Suprapubic skin (tissue), 4 donors: Measurements from ENCODE around the gene YIPF3. TPM values are rescaled to one million over a fixed set of nuclear protein-coding genes. Genes with fewer than 3 reads are reported as not detected.
A peak's percentile ranks its signal among the peaks of the same experiment; 100 is the strongest.

Experiments used
- DNase-seq, 2 donors: peaks; one replicate each; pipeline ENCODE4 v3.0.0-alpha.2; 2019; ENCODE audit warnings: low spot score in 2 of 2
- H3K27ac ChIP-seq: fragments of 200-600 bp; sonication (generic); one replicate; pipeline ENCODE4 v1.5.1; 2019
- H3K27me3 ChIP-seq: fragments of 200-600 bp; sonication (generic); one replicate; pipeline ENCODE4 v1.5.1; 2019
- H3K36me3 ChIP-seq: fragments of 200-600 bp; sonication (generic); one replicate; pipeline ENCODE4 v1.5.1; 2019
- H3K4me1 ChIP-seq: fragments of 200-600 bp; sonication (generic); one replicate; pipeline ENCODE4 v1.5.1; 2019
- H3K4me3 ChIP-seq: fragments of 200-600 bp; sonication (generic); one replicate; pipeline ENCODE4 v1.5.1; 2019; ENCODE audit warnings: mild to moderate bottlenecking
- H3K9me3 ChIP-seq: fragments of 200-600 bp; sonication (generic); one replicate; pipeline ENCODE4 v1.5.1; 2019
- CTCF ChIP-seq, 2 donors: fragments of 200-600 bp in 1 of 2; fragments of 450-650 bp in 1 of 2; sonication (generic) in 1 of 2; IDR thresholded peaks; one replicate each; pipeline ENCODE4 v1.5.1; 2016 to 2019; ENCODE audit warnings: antibody characterized with exemption in 2 of 2, mild to moderate bottlenecking in 1 of 2, moderate library complexity in 1 of 2
- EP300 ChIP-seq: sonication (generic); formaldehyde crosslinking; IDR thresholded peaks from one replicate; pipeline ENCODE4 v1.6.1; 2017; ENCODE audit warnings: antibody characterized with exemption
- POLR2A ChIP-seq, 2 donors: fragments of 450-650 bp; IDR thresholded peaks; one replicate each; pipeline ENCODE4 v1.6.1; 2017; ENCODE audit warnings: antibody characterized with exemption in 2 of 2, mild to moderate bottlenecking in 2 of 2, moderate library complexity in 2 of 2
- POLR2AphosphoS5 ChIP-seq, 3 donors: sonication (generic); formaldehyde crosslinking; IDR thresholded peaks; one replicate each; pipeline ENCODE4 v1.6.1; 2017; ENCODE audit warnings: antibody characterized with exemption in 3 of 3
- WGBS: methylation state at CpG from one replicate; pipeline ENCODE4 v1.1.5; 2018; 5-methylcytosine and 5-hydroxymethylcytosine counted together
- total RNA-seq, 4 donors: library from RNA; depleted of rRNA; stranded (reverse); fragments of >200 nt; gene quantifications; one replicate each; pipeline ENCODE4 v1.1.0, GENCODE V29; 2016

The YIPF3 gene
- total RNA-seq, 4 donors from 2014 or later: 69.8 to 115 (median 84.6) TPM

- Histone ChIP-seq H3K9me3 (no peaks in the 10 kb centered on the region), H3K27ac (no peak overlapping the region), H3K36me3 (no peaks in the 10 kb centered on the region), H3K27me3 (no peaks in the 10 kb centered on the region), H3K4me3 (no peak overlapping the region), H3K4me1 (peaks cover 75% of the 10 kb centered on the region)
- DNase-seq: peak in 1 of 2 donors; percentile 88
- WGBS: 19% methylated on average over 8 of the region's 10 CpGs
- TF ChIP-seq POLR2A (IDR thresholded peaks at IDR 0.05): no peak
- no peak for TF ChIP-seq CTCF (IDR thresholded peaks at IDR 0.05)
- TF ChIP-seq EP300: no peak
- TF ChIP-seq POLR2AphosphoS5 (IDR thresholded peaks at IDR 0.05): no peak
Observed at GRCh38 chr6:43491750-43492661, 24.7 kb downstream of the YIPF3 start.

GRCh38 chr6:43490523-43490939, 26.2 kb downstream of the YIPF3 start:
- Histone ChIP-seq H3K36me3 (no peaks in the 10 kb centered on the region), H3K9me3 (no peaks in the 10 kb centered on the region), H3K27ac (no peak overlapping the region), H3K4me1 (peaks cover 61% of the 10 kb centered on the region), H3K27me3 (no peaks in the 10 kb centered on the region), H3K4me3 (no peak overlapping the region)
- 51% methylated on average over 6 of the region's 6 CpGs for WGBS
- no peak for DNase-seq
- no peak for TF ChIP-seq POLR2A (IDR thresholded peaks at IDR 0.05)
- no peak for TF ChIP-seq EP300
- TF ChIP-seq CTCF (IDR thresholded peaks at IDR 0.05): no peak
- TF ChIP-seq POLR2AphosphoS5 (IDR thresholded peaks at IDR 0.05): no peak

- H3K9me3 ChIP-seq: no peaks in the 10 kb centered on the region
- peaks cover 50% of the 10 kb centered on the region for H3K4me1 ChIP-seq
- TF ChIP-seq CTCF (IDR thresholded peaks at IDR 0.05) (no peak), POLR2A (IDR thresholded peaks at IDR 0.05) (no peak), POLR2AphosphoS5 (IDR thresholded peaks at IDR 0.05) (no peak), EP300 (no peak)
- no peak overlapping the region for H3K27ac ChIP-seq
- no peak overlapping the region for H3K4me3 ChIP-seq
- DNase-seq: no peak
- 56% methylated on average over 6 of the region's 12 CpGs for WGBS
- no peaks in the 10 kb centered on the region for H3K27me3 ChIP-seq
- H3K36me3 ChIP-seq: no peaks in the 10 kb centered on the region
Observed at GRCh38 chr6:43489277-43490072, 27.3 kb downstream of the YIPF3 start.

DNA sequence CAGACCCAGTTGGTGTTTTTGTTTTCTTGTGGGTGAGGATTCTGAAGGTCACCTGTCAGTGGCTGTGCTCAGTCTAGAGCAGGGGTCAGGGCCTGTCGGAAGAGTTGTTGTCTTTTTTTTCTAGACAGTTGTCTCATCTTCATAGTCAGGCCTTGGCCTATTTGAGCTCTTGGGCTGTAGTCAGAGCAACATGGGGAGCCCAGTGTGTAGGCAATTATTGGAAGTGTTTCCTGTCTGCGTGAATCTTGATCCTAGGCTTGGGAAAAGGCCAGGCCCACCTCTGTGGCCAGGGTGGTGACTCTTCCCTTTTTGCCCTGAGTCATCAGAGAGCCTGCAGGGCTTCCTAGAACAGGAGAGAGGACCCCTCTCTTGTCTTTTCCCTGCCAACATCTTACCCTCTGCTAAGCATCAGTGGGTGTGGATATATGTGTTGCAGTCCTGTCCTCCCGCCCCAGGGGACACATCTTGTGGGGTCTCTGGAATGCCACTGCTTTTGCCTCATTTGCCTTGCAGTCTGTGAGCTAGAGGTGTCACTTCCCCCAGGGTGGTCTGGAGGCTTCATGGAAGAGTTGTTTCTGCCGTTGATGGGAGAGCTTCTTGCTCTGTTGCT, 28.0 kb downstream of the YIPF3 start:
- TF ChIP-seq POLR2AphosphoS5 (IDR thresholded peaks at IDR 0.05): no peak
- TF ChIP-seq CTCF (IDR thresholded peaks at IDR 0.05): no peak
- TF ChIP-seq EP300: no peak
- no peak for TF ChIP-seq POLR2A (IDR thresholded peaks at IDR 0.05)
- Histone ChIP-seq H3K4me3 (no peak overlapping the region), H3K27ac (no peak overlapping the region), H3K27me3 (no peaks in the 10 kb centered on the region), H3K9me3 (no peaks in the 10 kb centered on the region), H3K4me1 (peaks cover 45% of the 10 kb centered on the region), H3K36me3 (no peaks in the 10 kb centered on the region)
- 74% methylated on average over 3 of the region's 4 CpGs for WGBS
- DNase-seq: no peak
